GM12878 (cell line): ENCODE data around the gene GABRR1. TPM values are rescaled to one million over a fixed set of nuclear protein-coding genes. Genes with fewer than 3 reads are reported as not detected.

Source experiments
- BCL3 ChIP-seq: IDR thresholded peaks from 2 replicates; pipeline ENCODE4 v1.6.1; 2011; ENCODE audit warnings: borderline replicate concordance, low read depth, mild to moderate bottlenecking, moderate library complexity, low read length; ENCODE audit not compliant: insufficient read depth, poor library complexity, severe bottlenecking
- BHLHE40 ChIP-seq, 2 experiments: fragments of 450-650 bp in 1 of 2; IDR thresholded peaks; 2 replicates each; pipeline ENCODE4 v1.6.1; 2011 to 2017; ENCODE audit warnings: low read depth in 2 of 2, borderline replicate concordance in 1 of 2, improper control_type of control experiment in 1 of 2, low read length in 1 of 2, mild to moderate bottlenecking in 1 of 2
- BRCA1 ChIP-seq: IDR thresholded peaks from 2 replicates; pipeline ENCODE4 v1.6.1; 2011; ENCODE audit warnings: low read depth, low read length, improper control_type of control experiment
- CHD2 ChIP-seq: IDR thresholded peaks from 2 replicates; pipeline ENCODE4 v1.6.1; 2011; ENCODE audit warnings: low read depth, low read length, improper control_type of control experiment, borderline replicate concordance
- E2F4 ChIP-seq: IDR thresholded peaks from 2 replicates; pipeline ENCODE4 v1.6.1; 2012; ENCODE audit warnings: low read depth, low read length, improper control_type of control experiment
- GATAD2B ChIP-seq: fragments of 450-650 bp; conservative IDR thresholded peaks from 2 replicates; pipeline ENCODE4 v1.6.1; 2017; ENCODE audit warnings: low read depth, mild to moderate bottlenecking, moderate library complexity
- HDAC6 ChIP-seq: fragments of 200-600 bp; sonication (generic); IDR thresholded peaks from one replicate; pipeline ENCODE4 v1.8.0; 2017; ENCODE audit warnings: antibody characterized with exemption; ENCODE audit not compliant: unreplicated experiment
- IKZF2 ChIP-seq, 2 experiments: fragments of 450-650 bp; IDR thresholded peaks; 2 replicates each; pipeline ENCODE4 v1.6.1; 2017; ENCODE audit warnings: mild to moderate bottlenecking in 2 of 2, moderate library complexity in 2 of 2
- KLF5 ChIP-seq: fragments of 450-650 bp; IDR thresholded peaks from 2 replicates; pipeline ENCODE4 v1.6.1; 2014; ENCODE audit warnings: mild to moderate bottlenecking; ENCODE audit not compliant: partially characterized antibody
- MEF2A ChIP-seq: IDR thresholded peaks from 2 replicates; pipeline ENCODE4 v1.6.1; 2011; ENCODE audit warnings: low read depth, mild to moderate bottlenecking, low read length, moderate library complexity; ENCODE audit not compliant: insufficient read depth
- MXI1 ChIP-seq: fragments of 150-350 bp; IDR thresholded peaks from 2 replicates; pipeline ENCODE4 v1.6.1; 2011; ENCODE audit warnings: low read depth, mild to moderate bottlenecking, inconsistent platforms, low read length, improper control_type of control experiment
- NFIC ChIP-seq: IDR thresholded peaks from 2 replicates; pipeline ENCODE4 v1.6.1; 2012; ENCODE audit warnings: low read depth, mild to moderate bottlenecking, inconsistent platforms, low read length, moderate library complexity
- PAX5 ChIP-seq: IDR thresholded peaks from 2 replicates; pipeline ENCODE4 v1.6.1; 2011; ENCODE audit warnings: low read depth, low read length, borderline replicate concordance
- REST ChIP-seq: IDR thresholded peaks from 2 replicates; pipeline ENCODE4 v1.6.1; 2012; ENCODE audit warnings: mild to moderate bottlenecking, low read depth, low read length
- SREBF1 ChIP-seq: IDR thresholded peaks from 2 replicates; pipeline ENCODE4 v1.6.1; 2012; ENCODE audit warnings: mild to moderate bottlenecking, low read length
- TAF1 ChIP-seq: IDR thresholded peaks from 2 replicates; pipeline ENCODE4 v1.6.1; 2011; ENCODE audit warnings: mild to moderate bottlenecking, low read depth, low read length, borderline replicate concordance
- TCF12 ChIP-seq: IDR thresholded peaks from 2 replicates; pipeline ENCODE4 v1.6.1; 2011; ENCODE audit warnings: low read depth, mild to moderate bottlenecking, low read length
- USF1 ChIP-seq: IDR thresholded peaks from 2 replicates; pipeline ENCODE4 v1.6.1; 2011; ENCODE audit warnings: borderline replicate concordance, low read depth, mild to moderate bottlenecking, moderate library complexity, mixed read lengths, low read length; ENCODE audit not compliant: insufficient read depth; ENCODE audit errors: extremely low read length
- YY1 ChIP-seq: IDR thresholded peaks from 2 replicates; pipeline ENCODE4 v1.6.1; 2011; ENCODE audit warnings: low read depth, mild to moderate bottlenecking, low read length
- polyA plus RNA-seq, 11 experiments: library from polyadenylated mRNA; depleted of rRNA in 4 of 11; unstranded in 6 of 11; stranded (reverse) in 5 of 11; fragments of >200 nt; fragmentation: Nextera tagmentation in 4 of 11; fragmentation: Illumina TruSeq in 1 of 11; extraction: Ambion mirVana in 4 of 11; extraction: Trizol in 1 of 11; gene quantifications; 1 replicate in 1 of 11; 2 replicates in 10 of 11; pipeline versions ENCODE4 v1.2.1 to v1.2.3, GENCODE V29; 2011 to 2016; ENCODE audit warnings: inconsistent platforms in 2 of 11, missing spikeins in 2 of 11, low read depth in 1 of 11
- total RNA-seq, 4 experiments: library from RNA; depleted of rRNA in 3 of 4; stranded (reverse); fragments of >200 nt in 3 of 4; fragmentation: Illumina TruSeq in 1 of 4; extraction: Trizol in 1 of 4; gene quantifications; 2 replicates each; pipeline versions ENCODE4 v1.2.1 to v1.2.3, GENCODE V29; 2013 to 2021

The GABRR1 gene
- total and polyA plus RNA-seq, 10 of the 15 experiments (the other 5 are each of a cell fraction or from before 2014, with no cell fraction given): not detected

- 0 out of 2 replicates have a peak, but pooled peaks have one; percentile 29 for TF ChIP-seq REST
- TF ChIP-seq GATAD2B: peak; percentile 85
- no peak for TF ChIP-seq SREBF1
- TF ChIP-seq NFIC: no peak
- TF ChIP-seq BRCA1: no peak
- 0 out of 2 replicates have a peak, but pooled peaks have one; percentile 57 for TF ChIP-seq PAX5
- TF ChIP-seq MEF2A: no peak
- peak; percentile 74 for TF ChIP-seq HDAC6
- no peak for TF ChIP-seq TAF1
- TF ChIP-seq BHLHE40 (IDR thresholded peaks at IDR 0.05; ENCODE audit: borderline replicate concordance in 1 of 2, low read depth in 2 of 2, low read length in 1 of 2): peak; percentile 59 to 86; a peak in 3 of 4 replicates
- peak; percentile 69 for TF ChIP-seq E2F4
- peak; percentile 86 for TF ChIP-seq YY1
- no peak for TF ChIP-seq IKZF2 (IDR thresholded peaks at IDR 0.05)
- TF ChIP-seq KLF5: peak; percentile 70
- TF ChIP-seq MXI1: peak; percentile 61
- no peak for TF ChIP-seq TCF12
- 0 out of 2 replicates have a peak, but pooled peaks have one; percentile 18 for TF ChIP-seq CHD2
- peak; percentile 47 for TF ChIP-seq BCL3
- TF ChIP-seq USF1: no peak
Measured at GRCh38 chr6:89145956-89146717, 71.0 kb downstream of the GABRR1 start, which contains the start of gene PM20D2 (continued).
